ENCODE measurements around the gene YPEL5.

YPEL5 gene

DNA sequence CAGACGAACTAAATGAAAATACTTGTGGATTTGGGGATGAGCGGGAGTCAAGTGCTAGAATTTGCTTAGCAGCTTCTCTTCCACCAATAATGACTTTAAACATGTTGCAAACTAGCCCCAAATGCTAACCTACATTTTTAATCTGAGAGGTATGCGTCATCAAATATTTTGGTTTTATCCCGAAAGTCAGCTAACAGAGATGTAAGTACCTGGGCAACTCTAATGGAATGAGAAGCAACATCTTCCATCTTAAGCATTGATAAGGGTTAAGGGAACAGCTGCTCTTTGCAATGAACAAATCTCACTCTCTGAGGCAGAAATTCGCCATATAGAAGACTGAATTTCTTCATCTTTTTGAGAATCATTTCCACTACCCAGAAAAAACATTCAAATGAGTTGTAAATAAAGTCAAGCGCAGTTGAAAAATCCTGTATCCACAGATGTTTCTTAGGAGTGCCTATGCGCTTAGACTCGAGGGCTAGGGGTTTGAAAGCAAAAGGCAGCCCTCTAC is 926 bp upstream of the YPEL5 start:
- no peak for ATAC-seq (replicated peaks)
- DNase-seq, result no peak
- Mint-ChIP-seq H3K36me3 (ENCODE audit: insufficient read depth) (peaks cover 56% of the 10 kb centered on the region), H3K4me1 (ENCODE audit: low read depth in 2 of 2) (peaks cover 23 to 36% of the 10 kb centered on the region in 2 donors), H3K4me3 (peak overlapping the region; percentile 82 to 83), H3K27ac (peak overlapping the region; percentile 99 to 100), H3K27me3 (no peaks in the 10 kb centered on the region), H3K9me3 (no peaks in the 10 kb centered on the region)

DNA sequence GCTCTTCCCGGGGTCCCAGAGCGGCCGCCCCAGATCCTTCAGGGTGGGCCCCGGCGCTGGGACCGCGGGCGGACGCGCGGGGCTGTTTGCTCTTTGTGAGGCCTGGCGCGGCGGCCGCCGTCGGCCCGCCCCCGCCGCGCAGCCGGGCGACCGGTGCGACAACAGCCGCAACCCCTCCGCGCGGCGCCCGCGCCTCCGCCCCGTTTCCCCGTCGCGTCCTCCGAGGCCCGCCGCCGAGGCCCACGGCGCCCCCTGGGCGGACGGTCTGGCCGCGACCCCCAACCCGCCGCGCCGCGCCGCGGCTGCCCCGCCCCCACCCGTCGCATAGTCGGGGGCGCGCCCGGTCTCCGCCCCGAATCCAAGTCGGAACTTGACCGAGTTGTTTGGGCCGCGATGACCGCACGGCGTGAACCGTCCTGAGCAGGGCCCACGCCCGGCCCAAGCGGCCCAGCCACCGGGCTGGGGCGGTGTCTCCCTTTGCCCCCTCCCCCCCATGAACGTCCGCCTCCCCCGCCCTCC is 448 bp downstream of the YPEL5 start:
- H3K36me3 Mint-ChIP-seq (ENCODE audit: insufficient read depth), result peaks cover 69% of the 10 kb centered on the region
- H3K4me3 Mint-ChIP-seq, result peak overlapping the region; percentile 83 to 84
- peak overlapping the region; percentile 99 to 100 for H3K27ac Mint-ChIP-seq
- H3K4me1 Mint-ChIP-seq (ENCODE audit: low read depth in 2 of 2), result peaks cover 29 to 41% of the 10 kb centered on the region in 2 donors
- H3K27me3 Mint-ChIP-seq, result no peaks in the 10 kb centered on the region
- DNase-seq (no peak), ATAC-seq (replicated peaks) (peak; percentile 0)
- H3K9me3 Mint-ChIP-seq, result no peaks in the 10 kb centered on the region

DNA sequence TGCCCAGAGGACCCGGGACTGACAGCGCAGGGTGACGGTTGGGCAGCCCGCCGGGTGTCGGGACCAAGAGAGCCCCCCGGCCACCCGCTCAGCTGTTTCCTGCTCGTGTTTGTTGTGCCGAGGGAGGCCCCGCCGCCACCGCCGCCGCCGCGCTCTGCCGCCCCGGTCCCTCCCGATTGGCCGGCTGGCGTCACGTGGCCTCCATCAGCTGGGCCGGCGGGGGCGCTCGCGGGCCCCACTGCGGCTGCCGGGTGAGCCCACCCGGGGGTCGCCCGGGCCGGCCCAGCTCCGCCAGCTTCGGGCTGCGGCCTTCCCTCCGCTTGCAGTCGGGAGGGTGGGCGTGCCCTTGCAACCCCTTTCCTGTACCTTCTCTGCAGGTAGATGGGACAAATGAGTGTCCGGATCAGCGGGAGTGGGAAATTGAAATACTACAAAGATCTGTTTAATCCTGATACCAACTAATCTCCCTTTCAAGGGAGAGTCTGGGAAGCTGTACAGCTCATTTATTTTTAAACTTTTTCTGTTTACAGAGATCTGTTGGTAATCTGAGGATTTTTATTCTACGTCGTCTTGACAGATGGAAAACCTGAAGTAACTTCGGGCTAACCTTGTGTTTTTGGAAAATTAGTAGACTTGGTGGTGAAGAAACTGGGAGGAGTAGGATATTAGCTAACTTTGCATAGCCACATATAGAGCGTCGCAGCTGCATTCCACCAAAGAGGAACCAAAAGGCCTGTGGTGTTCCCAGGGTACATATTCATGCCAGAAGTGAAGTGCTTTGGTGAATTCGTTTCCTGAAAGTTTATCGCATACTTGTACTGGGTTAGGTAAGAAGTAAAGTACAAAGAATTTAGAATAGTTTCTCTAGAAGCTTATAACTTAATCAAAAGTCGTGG is 1.2 kb downstream of the YPEL5 start:
- H3K4me3 Mint-ChIP-seq, result peak overlapping the region; percentile 73 to 84
- no peaks in the 10 kb centered on the region for H3K27me3 Mint-ChIP-seq
- ATAC-seq (replicated peaks) (peak; percentile 9), DNase-seq (peak; percentile 74 to 80 (median 79))
- H3K4me1 Mint-ChIP-seq (ENCODE audit: low read depth in 2 of 2), result peaks cover 30 to 45% of the 10 kb centered on the region in 2 donors
- H3K27ac Mint-ChIP-seq, result peak overlapping the region; percentile 93 to 96
- H3K36me3 Mint-ChIP-seq (ENCODE audit: insufficient read depth), result peaks cover 77% of the 10 kb centered on the region
- no peaks in the 10 kb centered on the region for H3K9me3 Mint-ChIP-seq

DNA sequence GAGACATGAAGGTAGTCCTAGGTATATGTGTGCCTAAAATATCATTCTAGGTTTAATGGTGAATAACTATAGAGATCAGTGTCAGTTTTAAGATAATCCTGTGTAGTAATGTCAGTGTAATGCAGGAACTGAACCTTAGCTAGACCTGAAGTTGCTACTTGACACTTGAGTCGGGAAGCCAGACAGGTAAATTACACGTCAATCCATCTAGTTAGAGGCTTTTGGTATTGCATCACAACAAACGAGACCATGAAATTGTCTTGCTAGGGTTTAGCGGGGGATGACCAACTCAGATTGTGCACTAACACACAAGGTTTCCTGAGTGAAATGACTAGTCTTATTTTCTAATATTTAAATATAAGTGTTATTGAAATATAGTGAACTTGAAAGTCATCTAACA is 2.0 kb downstream of the YPEL5 start:
- ATAC-seq (replicated peaks) (no peak), DNase-seq (no peak)
- Mint-ChIP-seq H3K36me3 (ENCODE audit: insufficient read depth) (peaks cover 85% of the 10 kb centered on the region), H3K27me3 (no peaks in the 10 kb centered on the region), H3K4me3 (peak overlapping the region; percentile 73 to 84), H3K9me3 (no peaks in the 10 kb centered on the region), H3K4me1 (ENCODE audit: low read depth in 2 of 2) (peaks cover 32 to 54% of the 10 kb centered on the region in 2 donors), H3K27ac (peak overlapping the region; percentile 93 to 96)

DNA sequence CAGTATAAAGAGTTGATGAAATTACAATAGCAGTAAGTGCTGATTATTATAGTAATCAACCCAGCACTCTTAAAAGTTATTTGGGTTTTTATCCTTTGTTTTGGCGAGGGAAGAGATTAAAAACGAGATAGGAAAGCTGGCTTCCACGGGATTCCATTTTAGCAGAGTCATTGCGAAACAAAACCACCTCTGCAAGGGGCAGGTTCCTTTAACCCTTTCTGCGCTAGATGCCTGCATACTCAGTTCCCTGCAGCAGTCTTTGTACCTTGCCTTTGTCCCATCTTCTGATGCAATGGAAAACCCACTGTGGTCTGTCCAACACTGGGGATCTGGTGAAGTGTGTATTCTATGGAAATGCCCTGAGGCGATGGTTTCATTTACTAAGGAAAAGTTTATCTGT is 2.7 kb downstream of the YPEL5 start:
- Mint-ChIP-seq H3K4me1 (ENCODE audit: low read depth in 2 of 2) (peaks cover 32 to 54% of the 10 kb centered on the region in 2 donors), H3K4me3 (peak overlapping the region; percentile 10 to 73), H3K27ac (peak overlapping the region; percentile 93 to 96), H3K9me3 (no peaks in the 10 kb centered on the region), H3K36me3 (ENCODE audit: insufficient read depth) (peaks cover 91% of the 10 kb centered on the region), H3K27me3 (no peaks in the 10 kb centered on the region)
- DNase-seq (no peak), ATAC-seq (replicated peaks) (no peak)

DNA sequence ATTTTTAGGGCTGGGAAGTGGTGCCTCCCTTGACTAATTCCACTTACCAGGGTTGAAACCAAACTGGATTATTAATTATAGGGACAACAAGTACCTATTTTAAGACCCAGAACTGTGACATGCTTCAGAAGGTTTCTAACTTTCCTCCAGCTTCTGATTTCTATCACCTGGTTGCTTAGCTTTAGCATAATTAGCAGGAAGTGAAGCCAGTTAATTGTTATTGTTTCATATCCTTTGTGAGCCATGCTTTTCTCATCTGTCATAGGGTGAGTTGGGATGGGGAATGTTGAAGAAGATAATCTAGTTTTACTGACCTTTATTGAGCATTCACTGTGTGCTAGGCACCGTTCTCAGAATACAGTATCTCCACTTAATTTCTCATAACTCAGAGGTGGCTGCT is 3.2 kb downstream of the YPEL5 start:
- peaks cover 91% of the 10 kb centered on the region for H3K36me3 Mint-ChIP-seq (ENCODE audit: insufficient read depth)

DNA sequence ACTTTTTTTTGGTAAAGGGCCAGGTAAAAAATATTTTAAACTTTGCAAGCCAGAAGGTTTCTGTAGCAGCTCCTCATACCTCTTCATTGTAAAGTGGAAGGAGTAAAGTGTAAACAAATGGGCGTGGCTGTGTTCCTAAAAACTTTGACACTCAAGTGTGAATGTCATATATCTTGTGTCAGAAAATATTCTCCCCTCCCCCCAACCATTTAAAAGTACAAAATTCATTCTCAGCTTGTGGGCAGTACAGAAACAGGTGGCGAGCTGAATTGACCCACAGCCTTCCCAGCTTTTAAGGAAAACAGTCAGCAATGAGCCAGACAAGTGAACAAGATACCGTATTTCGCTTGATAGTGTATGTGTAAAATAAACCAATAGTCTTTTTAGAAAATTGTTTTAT is 4.0 kb downstream of the YPEL5 start:
- H3K36me3 Mint-ChIP-seq (ENCODE audit: insufficient read depth), result peaks cover 97% of the 10 kb centered on the region
- no peak for DNase-seq
- H3K4me3 Mint-ChIP-seq, result peak overlapping the region; percentile 33 to 73

More for the DNA sequence above, 3.2 kb downstream of the YPEL5 start:
- Mint-ChIP-seq H3K27ac (peak overlapping the region; percentile 93 to 96), H3K4me3 (peak overlapping the region in 1 of 2 donors; percentile 73), H3K9me3 (no peaks in the 10 kb centered on the region), H3K4me1 (ENCODE audit: low read depth in 2 of 2) (peaks cover 32 to 54% of the 10 kb centered on the region in 2 donors), H3K27me3 (no peaks in the 10 kb centered on the region)
- no peak for DNase-seq
- ATAC-seq (replicated peaks), result no peak

DNA sequence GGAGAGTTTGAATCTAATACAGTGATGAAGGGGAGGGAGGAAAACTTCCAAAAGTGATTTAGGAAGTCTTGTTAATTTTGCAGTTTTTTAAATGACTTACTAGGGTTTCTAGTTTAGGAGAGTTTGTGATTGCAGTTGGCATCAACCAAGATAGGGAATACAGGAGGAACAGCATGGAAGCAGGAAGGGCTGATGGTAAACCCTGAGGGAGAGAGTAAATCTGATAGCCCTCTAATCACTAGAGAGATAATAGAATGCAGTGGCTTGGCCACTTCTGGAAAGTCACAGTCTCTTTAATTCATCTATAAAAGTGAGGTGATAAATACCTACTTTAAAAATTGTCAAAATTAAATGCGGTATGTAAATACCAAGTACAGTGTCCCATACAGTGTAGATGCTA is 5.6 kb downstream of the YPEL5 start:
- H3K27me3 Mint-ChIP-seq, result no peaks in the 10 kb centered on the region
- ATAC-seq (replicated peaks) (no peak), DNase-seq (no peak)
- peaks cover 36 to 57% of the 10 kb centered on the region in 2 donors for H3K4me1 Mint-ChIP-seq (ENCODE audit: low read depth in 2 of 2)
- peak overlapping the region in 1 of 2 donors; percentile 0 for H3K4me3 Mint-ChIP-seq
- H3K9me3 Mint-ChIP-seq, result no peaks in the 10 kb centered on the region
- H3K27ac Mint-ChIP-seq, result peak overlapping the region; percentile 11 to 93
- peaks cover 100% of the 10 kb centered on the region for H3K36me3 Mint-ChIP-seq (ENCODE audit: insufficient read depth)

More for the DNA sequence above, 4.0 kb downstream of the YPEL5 start:
- Mint-ChIP-seq H3K27ac (peak overlapping the region; percentile 93 to 96), H3K9me3 (no peaks in the 10 kb centered on the region), H3K27me3 (no peaks in the 10 kb centered on the region), H3K4me1 (ENCODE audit: low read depth in 2 of 2) (peaks cover 30 to 51% of the 10 kb centered on the region in 2 donors)
- no peak for ATAC-seq (replicated peaks)

DNA sequence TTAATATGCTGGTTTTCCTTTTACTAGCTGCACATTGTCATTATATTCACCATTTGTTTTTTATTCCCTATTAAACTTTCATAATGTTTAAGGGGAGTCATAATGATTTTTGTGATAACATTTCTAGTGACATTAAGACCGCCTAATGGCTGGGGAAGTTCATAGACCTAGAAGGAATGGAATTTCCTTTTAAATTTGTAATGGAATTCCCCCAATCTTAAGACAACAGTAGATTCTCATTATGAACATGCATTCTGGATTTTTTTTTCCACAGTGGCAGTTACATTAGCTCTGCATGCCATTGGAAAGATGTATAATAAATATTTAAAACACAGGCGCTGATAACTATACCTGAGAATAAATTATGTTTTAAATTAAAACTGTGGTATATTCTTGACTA is 8.4 kb downstream of the YPEL5 start:
- peaks cover 33 to 42% of the 10 kb centered on the region in 2 donors for H3K4me1 Mint-ChIP-seq (ENCODE audit: low read depth in 2 of 2)
- DNase-seq, result no peak
- H3K27me3 Mint-ChIP-seq, result no peaks in the 10 kb centered on the region
- H3K27ac Mint-ChIP-seq, result peak overlapping the region in 1 of 2 donors; percentile 74
- no peaks in the 10 kb centered on the region for H3K9me3 Mint-ChIP-seq
- ATAC-seq (replicated peaks), result no peak
- H3K4me3 Mint-ChIP-seq, result no peak overlapping the region
- H3K36me3 Mint-ChIP-seq (ENCODE audit: insufficient read depth), result peaks cover 100% of the 10 kb centered on the region

DNA sequence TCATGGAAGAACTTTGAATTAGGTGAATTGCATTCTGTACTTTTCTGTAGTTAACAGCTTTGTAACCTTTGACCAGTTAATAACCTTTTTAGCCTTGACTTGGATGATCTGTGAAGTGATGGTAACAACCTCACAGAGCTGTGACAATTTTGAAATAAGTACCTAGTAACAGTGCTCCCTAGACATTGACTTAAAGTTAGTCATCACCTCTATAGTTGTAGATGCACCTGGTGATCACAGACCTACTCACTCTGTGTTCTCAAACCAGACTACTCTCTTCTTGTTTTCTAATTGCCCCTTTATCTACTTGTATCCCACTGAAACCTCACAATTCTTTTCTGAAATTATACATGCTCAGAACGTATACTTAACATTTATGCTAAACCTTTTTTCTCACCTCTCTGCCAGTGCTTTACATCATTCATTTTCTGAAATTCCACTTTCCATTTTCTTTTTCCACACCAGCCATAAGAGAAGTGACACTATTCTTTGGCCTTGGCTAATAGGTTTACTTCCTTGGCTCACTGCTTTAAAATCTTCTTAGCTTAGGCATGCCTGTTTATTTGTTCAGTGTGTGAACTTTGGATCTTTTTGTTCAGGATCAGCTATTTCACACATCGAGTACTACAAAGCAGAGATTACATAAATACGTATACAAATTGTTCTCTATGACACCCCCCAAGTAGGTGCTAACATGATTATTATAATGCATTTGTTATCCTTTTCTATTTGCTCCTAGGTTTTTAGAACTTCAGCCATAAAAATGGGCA is 9.3 kb downstream of the YPEL5 start:
- H3K4me3 Mint-ChIP-seq, result peak overlapping the region in 1 of 2 donors; percentile 43
- peak; percentile 14 for ATAC-seq (replicated peaks)
- H3K27ac Mint-ChIP-seq, result peak overlapping the region; percentile 52 to 76

DNA sequence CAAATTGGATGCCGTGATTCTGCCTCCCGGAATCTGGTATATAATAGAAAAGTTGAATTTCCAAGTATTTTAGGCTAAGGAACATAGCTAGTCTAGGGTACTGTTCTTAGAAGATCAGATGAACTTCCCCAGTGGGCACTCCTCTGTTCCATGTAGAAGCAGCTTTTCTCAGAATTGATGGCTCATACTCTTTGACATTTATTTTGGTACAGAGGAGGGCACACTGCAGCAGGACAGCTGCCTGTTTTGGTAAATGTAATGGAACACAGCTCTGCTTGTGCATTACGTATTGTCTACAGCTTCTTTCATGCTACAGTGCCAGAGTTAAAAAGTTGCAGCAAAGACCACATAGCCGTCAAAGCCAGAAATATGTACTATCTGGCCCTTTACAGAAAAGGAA is 10.8 kb downstream of the YPEL5 start:
- Mint-ChIP-seq H3K27me3 (no peaks in the 10 kb centered on the region), H3K4me1 (ENCODE audit: low read depth in 2 of 2) (peaks cover 23 to 31% of the 10 kb centered on the region in 2 donors), H3K36me3 (ENCODE audit: insufficient read depth) (peaks cover 100% of the 10 kb centered on the region), H3K4me3 (peak overlapping the region in 1 of 2 donors; percentile 45), H3K27ac (peak overlapping the region; percentile 52 to 76), H3K9me3 (no peaks in the 10 kb centered on the region)
- ATAC-seq (replicated peaks) (no peak), DNase-seq (no peak)

More for the DNA sequence above, 9.3 kb downstream of the YPEL5 start:
- Mint-ChIP-seq H3K9me3 (no peaks in the 10 kb centered on the region), H3K36me3 (ENCODE audit: insufficient read depth) (peaks cover 100% of the 10 kb centered on the region), H3K27me3 (no peaks in the 10 kb centered on the region), H3K4me1 (ENCODE audit: low read depth in 2 of 2) (peaks cover 27 to 37% of the 10 kb centered on the region in 2 donors)
- DNase-seq, result no peak

DNA sequence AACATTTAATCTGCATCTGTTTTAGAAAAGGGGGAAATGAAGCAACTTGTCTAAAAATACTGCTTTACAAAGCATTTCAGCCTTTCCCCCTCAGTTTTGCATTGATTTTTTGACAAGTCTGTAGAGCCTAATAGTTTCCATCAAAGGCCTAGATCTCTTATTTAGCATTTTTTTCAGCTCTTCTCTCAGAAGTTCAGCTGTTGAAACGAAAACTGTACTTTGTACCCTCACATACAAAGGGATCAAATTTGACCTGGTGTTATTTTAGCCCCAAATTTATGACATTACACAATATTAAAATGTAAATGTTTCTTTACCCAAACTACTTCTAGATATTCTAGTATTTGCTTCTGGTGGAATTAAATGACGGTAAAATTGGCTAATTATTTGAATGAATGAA is 13.0 kb downstream of the YPEL5 start:
- H3K9me3 Mint-ChIP-seq, result no peaks in the 10 kb centered on the region
- H3K27ac Mint-ChIP-seq, result peak overlapping the region; percentile 11 to 97
- H3K4me1 Mint-ChIP-seq (ENCODE audit: low read depth in 2 of 2), result peaks cover 20 to 24% of the 10 kb centered on the region in 2 donors
- H3K36me3 Mint-ChIP-seq (ENCODE audit: insufficient read depth), result peaks cover 100% of the 10 kb centered on the region
- DNase-seq (no peak), ATAC-seq (replicated peaks) (no peak)
- H3K27me3 Mint-ChIP-seq, result no peaks in the 10 kb centered on the region
- H3K4me3 Mint-ChIP-seq, result peak overlapping the region in 1 of 2 donors; percentile 6

All from effector memory CD8-positive, alpha-beta T cell (primary cell).